ENCODE data around the gene TEX101.

The TEX101 gene

DNA sequence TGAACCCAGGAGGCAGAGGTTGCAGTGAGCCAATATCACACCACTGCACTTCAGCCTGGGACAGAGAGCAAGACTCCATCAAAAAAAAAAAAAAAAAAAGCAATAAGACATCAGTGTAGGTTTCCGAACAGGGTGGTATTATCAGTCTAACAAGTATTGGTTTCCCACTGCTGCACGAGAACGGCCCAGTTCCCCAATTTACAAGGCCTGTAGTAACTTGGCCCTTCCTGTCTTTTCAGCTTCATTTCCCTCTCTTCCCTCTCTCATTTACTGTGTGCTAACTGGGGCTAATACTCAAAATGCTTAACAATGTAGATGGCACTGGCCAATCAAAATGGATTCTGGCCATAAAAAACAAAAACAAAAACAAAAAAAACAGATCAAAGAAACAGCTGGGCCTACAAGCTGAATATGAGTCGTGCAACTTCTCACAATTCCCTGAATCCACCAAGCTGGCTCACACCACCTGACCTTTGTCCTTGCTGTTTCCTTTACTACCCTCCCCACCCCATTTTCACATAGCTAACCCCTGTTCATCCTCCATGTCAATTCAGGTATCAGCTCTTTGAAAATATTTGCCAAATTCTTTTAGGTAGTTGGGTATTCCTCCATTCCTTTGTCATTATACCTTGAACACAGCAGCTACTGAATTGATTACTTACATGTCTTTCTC lies 2.4 kb downstream of the TEX101 start:
- DNase-seq (ENCODE audit: insufficient read length, low spot score) (no peak), FAIRE-seq (no peak)
- TF ChIP-seq, protein P1, sequence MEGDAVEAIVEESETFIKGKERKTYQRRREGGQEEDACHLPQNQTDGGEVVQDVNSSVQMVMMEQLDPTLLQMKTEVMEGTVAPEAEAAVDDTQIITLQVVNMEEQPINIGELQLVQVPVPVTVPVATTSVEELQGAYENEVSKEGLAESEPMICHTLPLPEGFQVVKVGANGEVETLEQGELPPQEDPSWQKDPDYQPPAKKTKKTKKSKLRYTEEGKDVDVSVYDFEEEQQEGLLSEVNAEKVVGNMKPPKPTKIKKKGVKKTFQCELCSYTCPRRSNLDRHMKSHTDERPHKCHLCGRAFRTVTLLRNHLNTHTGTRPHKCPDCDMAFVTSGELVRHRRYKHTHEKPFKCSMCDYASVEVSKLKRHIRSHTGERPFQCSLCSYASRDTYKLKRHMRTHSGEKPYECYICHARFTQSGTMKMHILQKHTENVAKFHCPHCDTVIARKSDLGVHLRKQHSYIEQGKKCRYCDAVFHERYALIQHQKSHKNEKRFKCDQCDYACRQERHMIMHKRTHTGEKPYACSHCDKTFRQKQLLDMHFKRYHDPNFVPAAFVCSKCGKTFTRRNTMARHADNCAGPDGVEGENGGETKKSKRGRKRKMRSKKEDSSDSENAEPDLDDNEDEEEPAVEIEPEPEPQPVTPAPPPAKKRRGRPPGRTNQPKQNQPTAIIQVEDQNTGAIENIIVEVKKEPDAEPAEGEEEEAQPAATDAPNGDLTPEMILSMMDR (IDR thresholded peaks at IDR 0.05; ENCODE audit: insufficient read depth, missing control alignments), result no peak

DNA sequence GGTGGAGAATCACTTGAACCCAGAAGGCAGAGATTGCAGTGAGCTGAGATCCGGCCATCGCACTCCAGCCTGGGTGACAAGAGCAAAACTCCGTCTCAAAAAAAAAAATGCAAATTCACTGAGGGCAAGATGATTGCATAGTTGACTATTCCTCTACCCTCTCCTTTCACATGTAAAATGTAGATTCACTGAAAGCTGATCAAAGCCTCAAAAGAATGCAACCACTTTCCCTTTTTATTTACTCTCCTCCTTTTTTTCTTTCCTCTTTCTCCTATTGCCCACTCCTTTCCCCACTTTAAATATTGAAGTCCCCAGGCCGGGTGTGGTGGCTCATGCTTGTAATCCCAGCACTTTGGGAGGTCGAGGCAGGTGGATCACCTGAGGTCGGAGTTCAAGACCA lies 6.3 kb downstream of the TEX101 start:
- no peak for DNase-seq (ENCODE audit: insufficient read length, low spot score)
- no peak for FAIRE-seq
- TF ChIP-seq, protein P1 (IDR thresholded peaks at IDR 0.05; ENCODE audit: insufficient read depth, missing control alignments), result no peak

DNA sequence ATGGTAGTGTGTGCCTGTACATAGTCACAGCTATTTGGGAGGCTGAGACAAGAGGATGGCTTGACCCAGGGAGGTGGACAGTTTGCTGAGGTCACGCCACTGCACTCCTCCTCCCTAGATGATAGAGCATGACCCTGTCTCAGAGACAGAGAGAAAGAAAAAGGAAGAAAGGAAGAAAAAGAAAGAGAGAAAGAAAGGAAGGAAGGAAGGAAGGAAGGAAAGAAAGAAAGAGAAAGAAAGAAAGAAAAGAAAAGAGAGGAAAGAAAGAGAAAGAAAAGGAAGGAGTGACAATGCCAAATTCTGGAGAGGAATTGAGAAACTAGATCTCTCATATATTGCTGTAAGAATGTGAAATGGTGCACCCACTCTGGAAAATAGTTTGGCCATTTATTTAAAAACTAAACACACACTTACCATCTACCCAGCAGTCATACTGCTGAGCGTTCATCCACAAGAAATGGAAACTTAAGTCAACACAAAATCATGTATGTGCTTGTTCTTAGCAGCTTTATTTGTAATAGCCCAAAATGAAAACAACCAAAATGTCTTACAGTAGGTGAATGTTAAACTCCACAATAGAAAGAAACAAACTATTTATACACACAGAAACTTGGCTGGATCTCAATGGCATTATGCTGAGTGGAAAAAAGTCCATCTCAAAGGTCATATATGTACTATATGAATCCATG lies 7.5 kb downstream of the TEX101 start:
- TF ChIP-seq, protein P1 (IDR thresholded peaks at IDR 0.05; ENCODE audit: insufficient read depth, missing control alignments), result no peak
- FAIRE-seq (no peak), DNase-seq (ENCODE audit: insufficient read length, low spot score) (no peak)

DNA sequence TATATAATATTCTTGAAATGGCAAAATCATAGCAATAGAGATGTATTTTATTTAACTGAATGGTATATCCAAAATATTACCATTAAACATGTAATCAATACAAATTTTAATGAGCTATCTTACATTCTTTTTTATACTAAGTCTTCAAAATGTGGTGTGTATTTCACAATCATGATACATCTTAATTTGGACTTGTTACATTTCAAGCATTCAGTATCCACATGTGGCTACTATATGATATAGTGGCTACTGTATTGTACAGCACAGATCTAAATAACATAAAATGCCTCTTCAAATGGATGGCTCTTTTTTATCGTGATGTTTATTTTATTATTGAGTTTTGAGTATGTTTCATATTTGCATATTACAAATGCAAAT lies 8.0 kb downstream of the TEX101 start:
- TF ChIP-seq, protein P1 (IDR thresholded peaks at IDR 0.05; ENCODE audit: insufficient read depth, missing control alignments), result no peak
- FAIRE-seq (no peak), DNase-seq (ENCODE audit: insufficient read length, low spot score) (no peak)

- FAIRE-seq (no peak), DNase-seq (ENCODE audit: insufficient read length, low spot score) (no peak)
- TF ChIP-seq, protein P1 (IDR thresholded peaks at IDR 0.05; ENCODE audit: insufficient read depth, missing control alignments), result no peak
Measured at GRCh38 chr19:43423779-43424178, 9.1 kb downstream of the TEX101 start.

- FAIRE-seq, result no peak
- no peak for DNase-seq (ENCODE audit: insufficient read length, low spot score)
- TF ChIP-seq, protein P1 (IDR thresholded peaks at IDR 0.05; ENCODE audit: insufficient read depth, missing control alignments), result peak; percentile 14
Measured at GRCh38 chr19:43425567-43426392, 11.1 kb downstream of the TEX101 start.

Measured in D721Med (cell line).